HS-27A (cell line): ENCODE data around the gene COL8A2.

Source experiments
- DNase-seq: peaks from one replicate; pipeline ENCODE4 v3.0.0-alpha.2; 2012; ENCODE audit warnings: low read depth, missing footprints

COL8A2 gene

DNA sequence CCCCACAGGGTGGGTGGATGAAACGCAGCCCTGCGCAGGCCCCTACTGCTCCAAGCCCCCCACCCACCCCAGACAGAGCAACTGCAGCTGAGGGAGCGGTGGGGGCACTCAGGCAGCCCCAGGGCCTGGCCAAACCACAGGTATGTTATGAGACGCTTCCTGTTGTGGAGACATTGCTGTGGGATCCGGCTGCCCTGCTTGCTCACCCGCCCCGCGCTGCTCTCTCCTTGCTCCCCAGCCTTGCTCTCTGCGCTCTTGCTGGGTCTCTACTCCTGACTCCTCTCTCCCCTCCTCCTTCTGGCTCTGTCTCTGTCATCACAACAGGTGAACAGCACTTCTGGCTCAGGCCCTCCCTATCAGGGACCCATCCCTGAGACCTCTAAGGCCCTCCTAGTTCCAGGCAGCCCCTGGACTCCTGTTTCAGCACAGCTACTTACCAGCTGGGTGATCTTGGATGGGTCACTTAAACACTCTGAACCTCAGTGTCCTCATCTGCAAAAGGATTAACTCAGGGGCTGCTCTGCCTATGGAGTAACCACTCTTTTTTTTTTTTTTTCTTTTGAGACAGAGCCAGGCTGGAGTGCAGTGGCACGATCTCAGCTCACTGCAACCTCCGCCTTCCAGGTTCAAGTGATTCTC, 15.9 kb downstream of the COL8A2 start:
- no peak for DNase-seq

GRCh38 chr1:36108314-36108713, 16.7 kb downstream of the COL8A2 start:
- DNase-seq: no peak

DNA sequence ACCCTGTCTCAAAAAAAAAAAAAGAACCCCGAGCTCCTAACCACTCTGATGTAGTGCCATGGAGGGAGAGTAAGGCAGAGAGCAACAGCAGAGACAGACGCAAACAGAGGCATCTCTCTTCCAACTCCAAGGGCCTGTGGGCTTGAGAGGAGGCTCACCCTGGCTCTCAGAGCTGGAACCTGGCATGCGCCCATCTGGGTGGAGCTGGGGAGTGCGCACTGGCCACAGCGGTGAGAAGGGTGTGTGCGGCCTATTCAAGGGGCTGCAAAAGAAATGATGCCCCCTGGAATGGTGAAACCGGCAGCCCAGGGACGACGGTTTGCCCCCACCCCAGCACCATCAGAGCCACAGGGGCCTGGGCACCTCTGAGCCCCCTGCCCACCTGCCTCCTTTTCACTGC, 17.6 kb downstream of the COL8A2 start:
- DNase-seq: no peak

- no peak for DNase-seq
Observed at GRCh38 chr1:36106269-36106668, 18.8 kb downstream of the COL8A2 start.

DNA sequence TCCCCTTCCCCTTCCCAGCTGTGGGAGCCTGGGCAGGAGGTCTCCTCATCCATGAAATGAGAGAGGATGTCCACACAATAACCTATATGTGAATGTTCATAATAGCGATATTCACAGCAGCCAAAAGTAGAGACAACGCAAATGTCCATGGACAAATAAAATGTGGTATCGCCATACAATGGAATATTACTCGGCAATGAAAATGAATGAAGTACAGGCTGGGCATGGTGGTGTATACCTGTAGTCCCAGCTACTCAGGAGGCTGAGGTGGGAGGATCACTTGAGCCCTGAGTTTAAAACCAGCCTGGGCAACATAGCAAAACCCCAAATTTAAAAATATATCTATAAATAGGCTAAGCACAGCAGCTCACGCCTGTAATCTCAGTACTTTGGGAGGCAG, 23.5 kb downstream of the COL8A2 start:
- no peak for DNase-seq

DNA sequence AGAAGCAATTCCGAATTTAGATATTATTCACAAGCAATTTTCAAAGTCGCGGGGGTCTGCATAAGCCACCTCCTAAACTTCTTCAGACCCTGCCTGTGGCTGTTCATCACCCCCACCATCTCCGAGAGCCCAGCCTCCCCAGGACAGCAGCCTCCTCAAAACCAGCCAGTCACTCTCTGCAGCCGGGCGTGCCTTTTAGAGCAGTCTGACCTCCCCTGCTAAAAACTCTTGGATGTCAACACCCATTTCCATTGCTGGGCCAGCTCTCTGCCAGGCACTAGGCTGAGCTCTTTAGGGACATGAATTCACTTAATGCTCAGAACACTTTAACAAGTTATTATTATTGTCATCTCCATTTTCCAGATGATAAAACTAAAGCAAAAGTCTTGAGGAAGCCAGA, 24.6 kb downstream of the COL8A2 start:
- DNase-seq: no peak

DNA sequence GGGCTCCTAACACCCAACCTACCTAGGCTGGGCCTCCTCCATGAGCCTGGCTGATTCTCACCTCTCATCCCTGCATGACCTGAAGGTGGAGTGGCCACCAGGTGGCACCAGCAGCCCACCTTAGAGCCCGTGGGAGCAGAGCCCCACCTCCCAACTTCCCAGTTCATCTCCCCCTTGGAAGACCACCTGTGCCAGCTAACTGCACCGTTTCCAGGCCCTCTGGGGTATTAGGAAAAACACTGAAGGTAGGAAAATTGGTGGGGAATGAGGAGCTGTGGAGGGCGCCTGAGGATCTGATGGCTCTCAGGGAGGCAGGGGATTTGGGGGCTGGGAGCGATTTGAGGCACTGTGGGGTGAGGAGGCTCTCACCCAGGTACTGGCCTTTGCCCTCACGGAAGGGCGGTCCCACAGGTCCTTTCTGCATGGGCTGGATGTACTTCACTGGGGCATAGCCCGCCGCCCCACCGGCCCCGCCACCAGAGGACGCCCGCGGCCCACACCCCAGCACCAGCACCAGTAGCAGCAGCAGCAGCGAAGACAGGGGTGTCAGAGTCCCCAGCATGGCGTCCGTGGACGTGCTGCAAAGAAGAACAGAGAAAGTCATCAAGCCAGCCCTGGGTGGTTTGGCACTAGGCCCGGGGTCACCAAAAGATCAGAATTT, 25.2 kb downstream of the COL8A2 start:
- peak; percentile 57 for DNase-seq

DNA sequence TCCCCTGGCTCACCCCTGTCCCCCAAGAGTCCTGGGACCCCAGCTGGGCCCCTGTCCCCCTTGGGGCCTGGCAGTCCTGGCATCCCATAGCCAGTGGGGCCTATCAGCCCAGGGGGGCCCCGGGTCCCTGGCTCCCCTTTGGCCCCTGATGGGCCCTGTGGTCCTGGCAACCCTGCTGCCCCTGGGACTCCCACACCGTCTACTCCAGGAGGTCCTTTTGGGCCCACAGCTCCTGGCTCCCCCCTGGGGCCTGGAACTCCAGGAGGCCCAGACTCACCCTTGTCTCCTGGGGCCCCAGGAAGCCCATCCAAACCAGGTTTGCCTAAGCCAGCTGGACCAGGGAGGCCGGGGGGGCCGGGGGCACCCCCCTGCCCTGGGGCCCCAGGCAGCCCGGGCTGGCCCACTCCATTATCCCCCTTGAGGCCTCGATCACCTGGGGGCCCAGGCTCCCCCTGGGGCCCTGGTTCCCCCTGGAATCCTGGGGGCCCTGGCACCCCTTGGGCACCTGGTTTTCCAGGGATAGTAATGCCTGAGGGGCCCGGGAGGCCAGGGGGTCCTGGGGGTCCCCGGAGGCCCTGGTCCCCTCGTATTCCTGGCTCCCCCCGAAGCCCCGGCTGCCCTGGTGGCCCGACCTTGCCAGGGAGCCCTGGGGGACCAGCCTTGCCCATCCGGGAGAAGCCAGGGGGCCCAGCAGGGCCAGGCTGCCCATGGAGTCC, 26.2 kb downstream of the COL8A2 start:
- DNase-seq: no peak

GRCh38 chr1:36097693-36098585, 27.1 kb downstream of the COL8A2 start:
- DNase-seq: no peak

DNA sequence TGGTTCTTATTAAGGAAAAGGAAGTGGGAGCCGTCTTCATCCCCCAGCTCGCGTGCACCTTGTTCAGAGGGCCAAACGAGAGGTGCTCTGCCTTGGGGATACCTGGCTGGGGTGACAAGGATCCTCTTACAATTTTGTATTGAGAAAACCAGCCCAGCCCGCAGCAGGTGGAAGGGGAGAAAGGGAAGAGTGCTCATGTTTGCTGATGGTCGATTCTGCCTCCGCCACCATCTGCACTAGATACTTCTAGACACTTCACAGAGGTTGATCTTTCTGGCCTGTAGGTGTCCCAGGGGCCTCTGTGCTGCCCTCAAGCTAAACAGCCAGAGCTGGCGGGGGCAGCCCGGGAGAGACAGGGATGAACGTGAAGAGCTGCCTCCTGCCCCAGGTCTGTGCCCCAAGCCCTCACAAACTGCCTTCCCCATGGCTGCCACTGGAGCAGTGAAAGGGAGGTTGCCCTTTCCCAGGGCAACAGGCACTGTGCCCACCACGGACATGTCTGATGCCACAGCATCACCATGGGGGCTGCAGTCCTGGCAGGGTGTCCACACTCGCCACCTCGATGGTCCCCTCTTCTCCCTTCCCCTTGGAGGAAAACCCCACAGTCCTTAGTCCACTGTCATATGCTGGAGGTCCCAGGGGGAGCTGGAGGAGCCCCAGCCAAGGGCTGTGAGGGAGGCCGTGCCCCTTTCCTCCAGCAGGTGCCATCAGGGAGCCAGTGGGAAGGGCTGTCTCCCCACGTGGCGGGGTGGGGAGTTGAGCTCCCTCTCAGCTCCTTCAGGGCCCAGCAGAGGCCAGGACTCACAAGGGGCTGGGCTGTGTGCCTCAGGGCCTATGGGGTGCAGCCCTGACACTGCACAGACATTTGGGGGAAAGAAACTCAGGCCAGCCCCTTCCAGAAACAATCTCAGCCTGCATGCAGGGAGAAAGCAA, 28.3 kb downstream of the COL8A2 start:
- no peak for DNase-seq

GRCh38 chr1:36095760-36096405, 29.1 kb downstream of the COL8A2 start:
- no peak for DNase-seq

GRCh38 chr1:36094621-36095061, 30.4 kb downstream of the COL8A2 start:
- DNase-seq: no peak

GRCh38 chr1:36093929-36094328, 31.1 kb downstream of the COL8A2 start:
- DNase-seq: no peak

GRCh38 chr1:36093226-36093625, 31.8 kb downstream of the COL8A2 start:
- DNase-seq: no peak

GRCh38 chr1:36092798-36093185, 32.2 kb downstream of the COL8A2 start:
- DNase-seq: no peak

GRCh38 chr1:36092166-36092797, 32.7 kb downstream of the COL8A2 start:
- no peak for DNase-seq

DNA sequence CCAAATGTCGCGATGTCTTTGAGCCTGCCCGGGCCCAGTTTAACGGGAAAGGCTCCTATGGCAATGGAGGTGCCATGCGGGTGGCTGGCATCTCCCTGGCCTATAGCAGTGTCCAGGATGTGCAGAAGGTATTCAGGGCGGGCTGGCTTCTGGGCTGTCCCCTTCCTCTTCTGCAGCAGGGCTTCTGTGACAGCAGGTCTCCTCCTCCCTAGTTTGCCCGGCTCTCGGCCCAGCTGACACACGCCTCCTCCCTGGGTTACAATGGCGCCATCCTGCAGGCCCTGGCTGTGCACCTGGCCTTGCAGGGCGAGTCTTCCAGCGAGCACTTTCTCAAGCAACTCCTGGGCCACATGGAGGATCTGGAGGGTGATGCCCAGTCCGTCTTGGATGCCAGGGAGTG, 33.3 kb downstream of the COL8A2 start:
- no peak for DNase-seq

GRCh38 chr1:36091141-36091540, 33.9 kb downstream of the COL8A2 start:
- no peak for DNase-seq

DNA sequence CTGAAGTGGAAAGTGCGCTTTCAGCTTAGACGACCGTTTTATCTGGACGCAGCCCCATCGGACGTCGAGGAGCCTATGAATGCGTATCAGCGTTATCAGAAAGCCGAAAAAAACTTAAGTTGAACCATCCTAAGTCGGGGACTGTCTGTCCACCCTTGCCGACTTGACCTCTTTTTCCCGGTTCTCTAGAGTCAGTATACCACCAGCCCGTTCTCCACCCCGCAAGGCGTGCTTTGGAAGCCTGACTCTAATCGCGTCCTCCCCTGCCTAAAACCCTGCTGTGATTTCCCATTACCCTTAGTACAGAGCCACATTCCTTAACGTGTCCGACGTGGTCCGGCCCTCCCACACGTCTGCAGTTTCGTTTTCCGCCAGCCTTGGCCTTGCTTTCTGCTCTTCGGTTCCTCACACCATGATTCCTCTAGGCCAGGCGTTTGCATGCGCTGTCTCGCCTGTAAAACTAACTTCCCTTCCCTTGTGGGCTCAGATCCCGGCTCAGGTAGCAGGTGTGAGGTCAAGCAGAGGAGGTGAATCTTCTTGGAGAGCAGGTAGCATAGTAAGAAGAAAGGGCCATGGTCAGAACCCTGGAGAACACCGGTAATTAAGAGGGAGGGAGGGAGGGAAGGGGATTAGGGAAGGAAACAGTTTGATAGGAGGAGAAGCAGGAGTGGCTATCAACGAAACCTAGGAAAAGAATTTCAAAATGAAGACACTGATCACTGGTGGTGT, 35.5 kb downstream of the COL8A2 start:
- DNase-seq: no peak
